LoVo (cell line): ENCODE data around the gene TMEM87A.
A peak's percentile ranks its signal among the peaks of the same experiment; 100 is the strongest.
"Not testable (repeated sequence)": the region's sequence is repeated elsewhere in the genome, so short reads cannot be mapped to it uniquely, and the experiment has no call there.

ENCODE experiments used
- DNase-seq: peaks from one replicate; pipeline ENCODE4 v3.0.0-alpha.2; 2016; ENCODE audit warnings: low spot score

TMEM87A gene

GRCh38 chr15:42272939-42273899 lies at the start of gene TMEM87A, which contains the start of gene GANC:
Gene TMEM87A (minus strand): TSS chr15:42273433. CDS start chr15:42273398, 35 bp downstream.
Gene GANC (plus strand): TSS chr15:42273201. CDS start chr15:42274482, 1,281 bp downstream.
- peak; percentile 100 for DNase-seq

GRCh38 chr15:42319206-42319605 lies 46.0 kb upstream of the TMEM87A start:
- no peak for DNase-seq

GRCh38 chr15:42316282-42316805 lies 43.1 kb upstream of the TMEM87A start:
- not testable (repeated sequence) for DNase-seq

- DNase-seq, result no peak
These were observed 42.3 kb upstream of the TMEM87A start for GRCh38 chr15:42315521-42315920.

GRCh38 chr15:42314818-42315217 lies 41.6 kb upstream of the TMEM87A start:
- no peak for DNase-seq

GRCh38 chr15:42313463-42313862 lies 40.2 kb upstream of the TMEM87A start:
- DNase-seq, result no peak

- no peak for DNase-seq
These were observed 33.4 kb upstream of the TMEM87A start for GRCh38 chr15:42306681-42307080.

GRCh38 chr15:42301004-42301403 lies 27.8 kb upstream of the TMEM87A start:
- peak; percentile 37 for DNase-seq

- no peak for DNase-seq
These were observed 15.9 kb upstream of the TMEM87A start for GRCh38 chr15:42289166-42289565.

GRCh38 chr15:42287931-42288330 lies 14.7 kb upstream of the TMEM87A start:
- no peak for DNase-seq

GRCh38 chr15:42286445-42287029 lies 13.3 kb upstream of the TMEM87A start:
- DNase-seq, result no peak

GRCh38 chr15:42285034-42285433 lies 11.8 kb upstream of the TMEM87A start:
- DNase-seq, result no peak

GRCh38 chr15:42284551-42284950 lies 11.3 kb upstream of the TMEM87A start:
- DNase-seq, result no peak

GRCh38 chr15:42283671-42284070 lies 10.4 kb upstream of the TMEM87A start:
- no peak for DNase-seq

- DNase-seq, result no peak
These were observed 9.7 kb upstream of the TMEM87A start for GRCh38 chr15:42282926-42283325.

GRCh38 chr15:42282344-42282743 lies 9.1 kb upstream of the TMEM87A start:
- no peak for DNase-seq

GRCh38 chr15:42279234-42279723 lies 6.0 kb upstream of the TMEM87A start:
- DNase-seq, result no peak

GRCh38 chr15:42276762-42277161 lies 3.5 kb upstream of the TMEM87A start:
- DNase-seq, result no peak

GRCh38 chr15:42275780-42276391 lies 2.7 kb upstream of the TMEM87A start:
- DNase-seq, result peak; percentile 6

- DNase-seq, result no peak
These were observed 1.4 kb upstream of the TMEM87A start for GRCh38 chr15:42274702-42274989.

GRCh38 chr15:42273900-42274701 lies 868 bp upstream of the TMEM87A start:
- peak; percentile 60 for DNase-seq

GRCh38 chr15:42270996-42271395 lies 2.2 kb downstream of the TMEM87A start:
- peak; percentile 51 for DNase-seq
